A673 (cell line): ENCODE measurements around the gene EIF4EBP3. TPM values are rescaled to one million over a fixed set of nuclear protein-coding genes. Genes with fewer than 3 reads are reported as not detected.

ENCODE experiments used
- BruUV-seq: library from RNA; stranded (reverse); fragments of 400-500 nt; replicated peaks from 2 replicates; lab custom pipeline; 2021; lab: Mats Ljungman, UMichigan
- CTCF ChIA-PET: fragments of 300-600 bp; sonication (Branson Sonifier 250); formaldehyde crosslinking; loops from one replicate; lab custom pipeline; 2022; ENCODE audit warnings: antibody characterized with exemption; lab: Charles Lee
- POLR2A ChIA-PET: fragments of 300-600 bp; sonication (Branson Sonifier 250); formaldehyde crosslinking; loops from one replicate; lab custom pipeline; 2022; ENCODE audit warnings: antibody characterized with exemption; ENCODE audit not compliant: low non-redundant PET; lab: Charles Lee
- DNase-seq: peaks from one replicate; pipeline ENCODE4 v3.0.0-alpha.2; 2015; ENCODE audit warnings: low spot score
- H3K27ac ChIP-seq: fragments of 200-600 bp; sonication (generic); 2 replicates; pipeline ENCODE4 v1.5.1; 2016; ENCODE audit warnings: mixed run types, low read depth, mild to moderate bottlenecking, mixed read lengths, antibody characterized with exemption, low read length; ENCODE audit not compliant: poor library complexity, severe bottlenecking
- H3K27me3 ChIP-seq: fragments of 200-600 bp; sonication (generic); replicated peaks from 2 replicates; pipeline ENCODE4 v1.6.1; 2017; ENCODE audit warnings: mixed run types, low read depth, mild to moderate bottlenecking, mixed read lengths, antibody characterized with exemption, low read length; ENCODE audit not compliant: insufficient read depth, poor library complexity
- H3K36me3 ChIP-seq: fragments of 200-600 bp; sonication (generic); 2 replicates; pipeline ENCODE4 v1.6.1; 2016; ENCODE audit warnings: mixed run types, mild to moderate bottlenecking, mixed read lengths, antibody characterized with exemption, low read length; ENCODE audit not compliant: insufficient read depth, poor library complexity, severe bottlenecking
- H3K4me1 ChIP-seq: fragments of 200-600 bp; sonication (generic); 2 replicates; pipeline ENCODE4 v1.6.1; 2017; ENCODE audit warnings: mixed run types, mild to moderate bottlenecking, mixed read lengths, antibody characterized with exemption, low read length; ENCODE audit not compliant: insufficient read depth, poor library complexity, severe bottlenecking
- H3K4me3 ChIP-seq: fragments of 200-600 bp; sonication (generic); 2 replicates; pipeline ENCODE4 v1.5.1; 2016; ENCODE audit warnings: low read depth, mixed run types, mild to moderate bottlenecking, mixed read lengths, low read length; ENCODE audit not compliant: poor library complexity, severe bottlenecking
- H3K9me3 ChIP-seq: fragments of 200-600 bp; sonication (generic); 2 replicates; pipeline ENCODE4 v1.6.1; 2016; ENCODE audit warnings: mixed run types, low read depth, mild to moderate bottlenecking, mixed read lengths, antibody characterized with exemption, low read length; ENCODE audit not compliant: poor library complexity, severe bottlenecking
- CTCF ChIP-seq: fragments of 300-800, 200-600 bp; sonication (generic); conservative IDR thresholded peaks from 2 replicates; pipeline ENCODE4 v1.5.1; 2017; ENCODE audit warnings: low read depth, mild to moderate bottlenecking, antibody characterized with exemption, low read length, moderate library complexity, mixed read lengths
- EZH2 ChIP-seq: fragments of 200-600 bp; sonication (generic); IDR thresholded peaks from 2 replicates; pipeline ENCODE4 v1.6.1; 2017; ENCODE audit warnings: borderline replicate concordance, low read depth, mild to moderate bottlenecking, mixed read lengths, antibody characterized with exemption, low read length; ENCODE audit not compliant: poor library complexity, severe bottlenecking
- intact Hi-C: fragments of 100-400 bp; cut with micrococcal nuclease; formaldehyde crosslinking; loops from one replicate; pipeline ENCODE4 v1.10.0; 2022; ENCODE audit not compliant: unreplicated experiment
- total RNA-seq: library from RNA; stranded (reverse); gene quantifications from 2 replicates; pipeline ENCODE4 v1.2.3, GENCODE V29; 2021

EIF4EBP3 gene
- total RNA-seq, 1 experiment from 2014 or later, result 7.6 TPM

GRCh38 chr5:140502834-140503233 lies 44.6 kb upstream of the EIF4EBP3 start:
- peaks cover 54% of the 10 kb centered on the region for H3K36me3 ChIP-seq
- no peaks in the 10 kb centered on the region for H3K4me1 ChIP-seq
- H3K27ac ChIP-seq, result no peak overlapping the region
- ChIA-PET CTCF (no interaction called here), POLR2A (no interaction called here)
- H3K9me3 ChIP-seq, result no peaks in the 10 kb centered on the region
- no peaks in the 10 kb centered on the region for H3K27me3 ChIP-seq
- H3K4me3 ChIP-seq, result no peak overlapping the region
- no peak for DNase-seq
- no peak for TF ChIP-seq CTCF
- no peak for TF ChIP-seq EZH2
- intact Hi-C loops, result no loop called here
- BruUV-seq, result no TSS peak

GRCh38 chr5:140509898-140510297 lies 37.6 kb upstream of the EIF4EBP3 start:
- POLR2A ChIA-PET, result no interaction called here
- TF ChIP-seq CTCF, result no peak
- TF ChIP-seq EZH2, result no peak
- CTCF ChIA-PET, result no interaction called here
- BruUV-seq, result no TSS peak
- Histone ChIP-seq H3K27me3 (no peaks in the 10 kb centered on the region), H3K27ac (no peak overlapping the region), H3K9me3 (no peaks in the 10 kb centered on the region), H3K4me1 (no peaks in the 10 kb centered on the region), H3K36me3 (peaks cover 94% of the 10 kb centered on the region), H3K4me3 (no peak overlapping the region)
- intact Hi-C loops, result no loop called here
- no peak for DNase-seq

GRCh38 chr5:140513124-140513523 lies 34.3 kb upstream of the EIF4EBP3 start:
- intact Hi-C loops, result no loop called here
- no TSS peak for BruUV-seq
- Histone ChIP-seq H3K36me3 (peaks cover 68% of the 10 kb centered on the region), H3K4me1 (no peaks in the 10 kb centered on the region), H3K4me3 (no peak overlapping the region), H3K27ac (no peak overlapping the region), H3K27me3 (no peaks in the 10 kb centered on the region), H3K9me3 (no peaks in the 10 kb centered on the region)
- POLR2A ChIA-PET, result no interaction called here
- CTCF ChIA-PET, result no interaction called here
- no peak for DNase-seq
- TF ChIP-seq EZH2, result no peak
- no peak for TF ChIP-seq CTCF
